Measurements from ENCODE around the gene TFAP2C.
"Not testable (repeated sequence)": the region's sequence is repeated elsewhere in the genome, so short reads cannot be mapped to it uniquely, and the experiment has no call there.

TFAP2C gene

GRCh38 chr20:56657879-56658278 lies 28.8 kb downstream of the TFAP2C start:
- no peak for DNase-seq

- DNase-seq, result not testable (repeated sequence)
Observed at GRCh38 chr20:56658341-56658947, 29.3 kb downstream of the TFAP2C start.

- DNase-seq, result no peak
Observed at GRCh38 chr20:56663660-56664059, 34.6 kb downstream of the TFAP2C start.

GRCh38 chr20:56664796-56665195 lies 35.7 kb downstream of the TFAP2C start:
- DNase-seq, result no peak

GRCh38 chr20:56665806-56666205 lies 36.7 kb downstream of the TFAP2C start:
- DNase-seq, result no peak

GRCh38 chr20:56673450-56673849 lies 44.3 kb downstream of the TFAP2C start:
- DNase-seq, result no peak

- DNase-seq, result no peak
Observed at GRCh38 chr20:56676001-56676400, 46.9 kb downstream of the TFAP2C start.

GRCh38 chr20:56676679-56677078 lies 47.6 kb downstream of the TFAP2C start:
- DNase-seq, result no peak

GRCh38 chr20:56683077-56683865 lies 54.2 kb downstream of the TFAP2C start:
- no peak for DNase-seq

- DNase-seq, result no peak
Observed at GRCh38 chr20:56685879-56686278, 56.8 kb downstream of the TFAP2C start.

- DNase-seq, result no peak
Observed at GRCh38 chr20:56687061-56687460, 58.0 kb downstream of the TFAP2C start.

GRCh38 chr20:56688106-56688505 lies 59.0 kb downstream of the TFAP2C start:
- DNase-seq, result no peak
